Measurements from ENCODE around the gene ATOH8. TPM values are rescaled to one million over a fixed set of nuclear protein-coding genes. Genes with fewer than 3 reads are reported as not detected.

ATOH8 gene
- total RNA-seq, 1 experiment from 2014 or later: 0.81 TPM

DNA sequence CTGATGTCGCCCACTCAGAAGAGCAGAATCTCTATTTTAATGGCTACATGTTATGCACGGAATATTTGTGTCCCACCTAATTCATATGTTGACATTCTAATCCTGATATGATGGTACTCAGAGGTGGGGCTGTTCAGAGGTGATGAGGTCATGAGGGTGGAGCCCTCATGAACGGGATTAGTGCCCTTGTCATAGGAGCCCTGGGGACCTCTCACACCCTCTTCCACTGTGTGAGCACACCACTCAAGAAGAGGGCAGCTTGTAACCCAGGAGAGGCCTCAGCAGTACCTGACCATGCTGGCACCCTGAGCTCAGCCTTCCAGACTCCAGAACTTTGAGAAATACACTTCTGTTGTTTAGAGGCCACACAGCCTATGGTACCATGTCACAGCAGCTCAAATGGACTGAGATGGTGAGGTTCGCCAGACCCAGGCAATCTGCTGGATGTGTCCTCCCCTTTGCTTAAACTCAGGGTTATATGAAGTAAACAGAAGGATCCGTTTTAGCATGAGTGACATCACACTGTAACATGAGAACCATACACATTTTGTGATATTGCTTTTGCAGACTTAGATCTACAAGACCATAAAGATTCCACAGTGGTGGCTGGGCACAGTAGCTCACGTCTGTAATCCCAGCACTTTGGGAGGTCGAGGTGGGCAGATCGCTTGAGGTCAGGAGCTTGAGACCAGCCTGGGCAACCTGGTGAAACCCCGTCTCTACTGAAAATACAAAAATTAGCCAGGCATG lies 48.7 kb downstream of the ATOH8 start:
- Mint-ChIP-seq H3K4me1 (no peaks in the 10 kb centered on the region), H3K9me3 (peaks cover 8% of the 10 kb centered on the region; the same call in 1 of the 2 replicates), H3K4me3 (no peak overlapping the region), H3K36me3 (no peaks in the 10 kb centered on the region), H3K27me3 (ENCODE audit: low read depth) (peaks cover 7% of the 10 kb centered on the region; the same call in 1 of the 2 replicates), H3K27ac (no peak overlapping the region)
- ChIA-PET POLR2A (no interaction called here), CTCF (interaction anchor here (0.7 to 2.3 kb wide), 9 partner anchors 12 to 604 kb away, joined by 3 to 13 read pairs (median 4); partner anchors contain the start of gene ATOH8)
- DNase-seq (ENCODE audit: low spot score) (no peak), ATAC-seq (no peak)
- TF ChIP-seq, protein P1, sequence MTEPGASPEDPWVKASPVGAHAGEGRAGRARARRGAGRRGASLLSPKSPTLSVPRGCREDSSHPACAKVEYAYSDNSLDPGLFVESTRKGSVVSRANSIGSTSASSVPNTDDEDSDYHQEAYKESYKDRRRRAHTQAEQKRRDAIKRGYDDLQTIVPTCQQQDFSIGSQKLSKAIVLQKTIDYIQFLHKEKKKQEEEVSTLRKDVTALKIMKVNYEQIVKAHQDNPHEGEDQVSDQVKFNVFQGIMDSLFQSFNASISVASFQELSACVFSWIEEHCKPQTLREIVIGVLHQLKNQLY (CRISPR knock-in tag; IDR thresholded peaks at IDR 0.05): no peak
- TF ChIP-seq NR3C1 (CRISPR knock-in tag; conservative IDR thresholded peaks at IDR 0.05; ENCODE audit: low read depth) (no peak), FOXP1 (CRISPR knock-in tag; IDR thresholded peaks at IDR 0.05; ENCODE audit: borderline replicate concordance) (no peak), ATF1 (CRISPR knock-in tag; IDR thresholded peaks at IDR 0.05) (no peak), TP53 (CRISPR knock-in tag; IDR thresholded peaks at IDR 0.05) (no peak), OVOL2 (CRISPR knock-in tag; IDR thresholded peaks at IDR 0.05; ENCODE audit: borderline replicate concordance) (no peak), ETV6 (CRISPR knock-in tag; IDR thresholded peaks at IDR 0.05) (no peak), ZNF121 (CRISPR knock-in tag; IDR thresholded peaks at IDR 0.05) (no peak), SOX15 (CRISPR knock-in tag; IDR thresholded peaks at IDR 0.05) (no peak), CBFB (CRISPR knock-in tag; IDR thresholded peaks at IDR 0.05; ENCODE audit: low read depth) (no peak)
- TF ChIP-seq, protein P2, sequence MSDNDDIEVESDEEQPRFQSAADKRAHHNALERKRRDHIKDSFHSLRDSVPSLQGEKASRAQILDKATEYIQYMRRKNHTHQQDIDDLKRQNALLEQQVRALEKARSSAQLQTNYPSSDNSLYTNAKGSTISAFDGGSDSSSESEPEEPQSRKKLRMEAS (CRISPR knock-in tag; IDR thresholded peaks at IDR 0.05): no peak
- TF ChIP-seq, protein P3, sequence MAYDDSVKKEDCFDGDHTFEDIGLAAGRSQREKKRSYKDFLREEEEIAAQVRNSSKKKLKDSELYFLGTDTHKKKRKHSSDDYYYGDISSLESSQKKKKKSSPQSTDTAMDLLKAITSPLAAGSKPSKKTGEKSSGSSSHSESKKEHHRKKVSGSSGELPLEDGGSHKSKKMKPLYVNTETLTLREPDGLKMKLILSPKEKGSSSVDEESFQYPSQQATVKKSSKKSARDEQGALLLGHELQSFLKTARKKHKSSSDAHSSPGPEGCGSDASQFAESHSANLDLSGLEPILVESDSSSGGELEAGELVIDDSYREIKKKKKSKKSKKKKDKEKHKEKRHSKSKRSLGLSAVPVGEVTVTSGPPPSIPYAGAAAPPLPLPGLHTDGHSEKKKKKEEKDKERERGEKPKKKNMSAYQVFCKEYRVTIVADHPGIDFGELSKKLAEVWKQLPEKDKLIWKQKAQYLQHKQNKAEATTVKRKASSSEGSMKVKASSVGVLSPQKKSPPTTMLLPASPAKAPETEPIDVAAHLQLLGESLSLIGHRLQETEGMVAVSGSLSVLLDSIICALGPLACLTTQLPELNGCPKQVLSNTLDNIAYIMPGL (CRISPR knock-in tag; IDR thresholded peaks at IDR 0.05): no peak
- TF ChIP-seq, protein P4, sequence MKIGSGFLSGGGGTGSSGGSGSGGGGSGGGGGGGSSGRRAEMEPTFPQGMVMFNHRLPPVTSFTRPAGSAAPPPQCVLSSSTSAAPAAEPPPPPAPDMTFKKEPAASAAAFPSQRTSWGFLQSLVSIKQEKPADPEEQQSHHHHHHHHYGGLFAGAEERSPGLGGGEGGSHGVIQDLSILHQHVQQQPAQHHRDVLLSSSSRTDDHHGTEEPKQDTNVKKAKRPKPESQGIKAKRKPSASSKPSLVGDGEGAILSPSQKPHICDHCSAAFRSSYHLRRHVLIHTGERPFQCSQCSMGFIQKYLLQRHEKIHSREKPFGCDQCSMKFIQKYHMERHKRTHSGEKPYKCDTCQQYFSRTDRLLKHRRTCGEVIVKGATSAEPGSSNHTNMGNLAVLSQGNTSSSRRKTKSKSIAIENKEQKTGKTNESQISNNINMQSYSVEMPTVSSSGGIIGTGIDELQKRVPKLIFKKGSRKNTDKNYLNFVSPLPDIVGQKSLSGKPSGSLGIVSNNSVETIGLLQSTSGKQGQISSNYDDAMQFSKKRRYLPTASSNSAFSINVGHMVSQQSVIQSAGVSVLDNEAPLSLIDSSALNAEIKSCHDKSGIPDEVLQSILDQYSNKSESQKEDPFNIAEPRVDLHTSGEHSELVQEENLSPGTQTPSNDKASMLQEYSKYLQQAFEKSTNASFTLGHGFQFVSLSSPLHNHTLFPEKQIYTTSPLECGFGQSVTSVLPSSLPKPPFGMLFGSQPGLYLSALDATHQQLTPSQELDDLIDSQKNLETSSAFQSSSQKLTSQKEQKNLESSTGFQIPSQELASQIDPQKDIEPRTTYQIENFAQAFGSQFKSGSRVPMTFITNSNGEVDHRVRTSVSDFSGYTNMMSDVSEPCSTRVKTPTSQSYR (CRISPR knock-in tag; IDR thresholded peaks at IDR 0.05): no peak
- TF ChIP-seq, protein P5, sequence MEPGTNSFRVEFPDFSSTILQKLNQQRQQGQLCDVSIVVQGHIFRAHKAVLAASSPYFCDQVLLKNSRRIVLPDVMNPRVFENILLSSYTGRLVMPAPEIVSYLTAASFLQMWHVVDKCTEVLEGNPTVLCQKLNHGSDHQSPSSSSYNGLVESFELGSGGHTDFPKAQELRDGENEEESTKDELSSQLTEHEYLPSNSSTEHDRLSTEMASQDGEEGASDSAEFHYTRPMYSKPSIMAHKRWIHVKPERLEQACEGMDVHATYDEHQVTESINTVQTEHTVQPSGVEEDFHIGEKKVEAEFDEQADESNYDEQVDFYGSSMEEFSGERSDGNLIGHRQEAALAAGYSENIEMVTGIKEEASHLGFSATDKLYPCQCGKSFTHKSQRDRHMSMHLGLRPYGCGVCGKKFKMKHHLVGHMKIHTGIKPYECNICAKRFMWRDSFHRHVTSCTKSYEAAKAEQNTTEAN (CRISPR knock-in tag; IDR thresholded peaks at IDR 0.05): no peak
- TF ChIP-seq, protein P6, sequence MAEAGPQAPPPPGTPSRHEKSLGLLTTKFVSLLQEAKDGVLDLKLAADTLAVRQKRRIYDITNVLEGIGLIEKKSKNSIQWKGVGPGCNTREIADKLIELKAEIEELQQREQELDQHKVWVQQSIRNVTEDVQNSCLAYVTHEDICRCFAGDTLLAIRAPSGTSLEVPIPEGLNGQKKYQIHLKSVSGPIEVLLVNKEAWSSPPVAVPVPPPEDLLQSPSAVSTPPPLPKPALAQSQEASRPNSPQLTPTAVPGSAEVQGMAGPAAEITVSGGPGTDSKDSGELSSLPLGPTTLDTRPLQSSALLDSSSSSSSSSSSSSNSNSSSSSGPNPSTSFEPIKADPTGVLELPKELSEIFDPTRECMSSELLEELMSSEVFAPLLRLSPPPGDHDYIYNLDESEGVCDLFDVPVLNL (CRISPR knock-in tag; IDR thresholded peaks at IDR 0.05; ENCODE audit: borderline replicate concordance, low read depth): no peak
- TF ChIP-seq, protein P7, sequence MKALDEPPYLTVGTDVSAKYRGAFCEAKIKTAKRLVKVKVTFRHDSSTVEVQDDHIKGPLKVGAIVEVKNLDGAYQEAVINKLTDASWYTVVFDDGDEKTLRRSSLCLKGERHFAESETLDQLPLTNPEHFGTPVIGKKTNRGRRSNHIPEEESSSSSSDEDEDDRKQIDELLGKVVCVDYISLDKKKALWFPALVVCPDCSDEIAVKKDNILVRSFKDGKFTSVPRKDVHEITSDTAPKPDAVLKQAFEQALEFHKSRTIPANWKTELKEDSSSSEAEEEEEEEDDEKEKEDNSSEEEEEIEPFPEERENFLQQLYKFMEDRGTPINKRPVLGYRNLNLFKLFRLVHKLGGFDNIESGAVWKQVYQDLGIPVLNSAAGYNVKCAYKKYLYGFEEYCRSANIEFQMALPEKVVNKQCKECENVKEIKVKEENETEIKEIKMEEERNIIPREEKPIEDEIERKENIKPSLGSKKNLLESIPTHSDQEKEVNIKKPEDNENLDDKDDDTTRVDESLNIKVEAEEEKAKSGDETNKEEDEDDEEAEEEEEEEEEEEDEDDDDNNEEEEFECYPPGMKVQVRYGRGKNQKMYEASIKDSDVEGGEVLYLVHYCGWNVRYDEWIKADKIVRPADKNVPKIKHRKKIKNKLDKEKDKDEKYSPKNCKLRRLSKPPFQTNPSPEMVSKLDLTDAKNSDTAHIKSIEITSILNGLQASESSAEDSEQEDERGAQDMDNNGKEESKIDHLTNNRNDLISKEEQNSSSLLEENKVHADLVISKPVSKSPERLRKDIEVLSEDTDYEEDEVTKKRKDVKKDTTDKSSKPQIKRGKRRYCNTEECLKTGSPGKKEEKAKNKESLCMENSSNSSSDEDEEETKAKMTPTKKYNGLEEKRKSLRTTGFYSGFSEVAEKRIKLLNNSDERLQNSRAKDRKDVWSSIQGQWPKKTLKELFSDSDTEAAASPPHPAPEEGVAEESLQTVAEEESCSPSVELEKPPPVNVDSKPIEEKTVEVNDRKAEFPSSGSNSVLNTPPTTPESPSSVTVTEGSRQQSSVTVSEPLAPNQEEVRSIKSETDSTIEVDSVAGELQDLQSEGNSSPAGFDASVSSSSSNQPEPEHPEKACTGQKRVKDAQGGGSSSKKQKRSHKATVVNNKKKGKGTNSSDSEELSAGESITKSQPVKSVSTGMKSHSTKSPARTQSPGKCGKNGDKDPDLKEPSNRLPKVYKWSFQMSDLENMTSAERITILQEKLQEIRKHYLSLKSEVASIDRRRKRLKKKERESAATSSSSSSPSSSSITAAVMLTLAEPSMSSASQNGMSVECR (CRISPR knock-in tag; IDR thresholded peaks at IDR 0.05; ENCODE audit: borderline replicate concordance): no peak
- TF ChIP-seq, protein P8, sequence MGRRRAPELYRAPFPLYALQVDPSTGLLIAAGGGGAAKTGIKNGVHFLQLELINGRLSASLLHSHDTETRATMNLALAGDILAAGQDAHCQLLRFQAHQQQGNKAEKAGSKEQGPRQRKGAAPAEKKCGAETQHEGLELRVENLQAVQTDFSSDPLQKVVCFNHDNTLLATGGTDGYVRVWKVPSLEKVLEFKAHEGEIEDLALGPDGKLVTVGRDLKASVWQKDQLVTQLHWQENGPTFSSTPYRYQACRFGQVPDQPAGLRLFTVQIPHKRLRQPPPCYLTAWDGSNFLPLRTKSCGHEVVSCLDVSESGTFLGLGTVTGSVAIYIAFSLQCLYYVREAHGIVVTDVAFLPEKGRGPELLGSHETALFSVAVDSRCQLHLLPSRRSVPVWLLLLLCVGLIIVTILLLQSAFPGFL (CRISPR knock-in tag; IDR thresholded peaks at IDR 0.05; ENCODE audit: borderline replicate concordance): no peak
- TF ChIP-seq, protein P9, sequence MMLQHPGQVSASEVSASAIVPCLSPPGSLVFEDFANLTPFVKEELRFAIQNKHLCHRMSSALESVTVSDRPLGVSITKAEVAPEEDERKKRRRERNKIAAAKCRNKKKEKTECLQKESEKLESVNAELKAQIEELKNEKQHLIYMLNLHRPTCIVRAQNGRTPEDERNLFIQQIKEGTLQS (CRISPR knock-in tag; conservative IDR thresholded peaks at IDR 0.05): no peak
